GM12873 (cell line): ENCODE data around the gene SELENOO.

Source experiments
- TF ChIP-seq, protein P1 (sequence below): IDR thresholded peaks from 2 replicates; pipeline ENCODE4 v1.5.1; 2012; ENCODE audit warnings: low read depth, mild to moderate bottlenecking, moderate library complexity, low read length, control low read depth; ENCODE audit not compliant: insufficient read depth; ENCODE audit errors: missing control alignments

The SELENOO gene

GRCh38 chr22:50216055-50216683 is 15.4 kb downstream of the SELENOO start:
- TF ChIP-seq, protein P1, sequence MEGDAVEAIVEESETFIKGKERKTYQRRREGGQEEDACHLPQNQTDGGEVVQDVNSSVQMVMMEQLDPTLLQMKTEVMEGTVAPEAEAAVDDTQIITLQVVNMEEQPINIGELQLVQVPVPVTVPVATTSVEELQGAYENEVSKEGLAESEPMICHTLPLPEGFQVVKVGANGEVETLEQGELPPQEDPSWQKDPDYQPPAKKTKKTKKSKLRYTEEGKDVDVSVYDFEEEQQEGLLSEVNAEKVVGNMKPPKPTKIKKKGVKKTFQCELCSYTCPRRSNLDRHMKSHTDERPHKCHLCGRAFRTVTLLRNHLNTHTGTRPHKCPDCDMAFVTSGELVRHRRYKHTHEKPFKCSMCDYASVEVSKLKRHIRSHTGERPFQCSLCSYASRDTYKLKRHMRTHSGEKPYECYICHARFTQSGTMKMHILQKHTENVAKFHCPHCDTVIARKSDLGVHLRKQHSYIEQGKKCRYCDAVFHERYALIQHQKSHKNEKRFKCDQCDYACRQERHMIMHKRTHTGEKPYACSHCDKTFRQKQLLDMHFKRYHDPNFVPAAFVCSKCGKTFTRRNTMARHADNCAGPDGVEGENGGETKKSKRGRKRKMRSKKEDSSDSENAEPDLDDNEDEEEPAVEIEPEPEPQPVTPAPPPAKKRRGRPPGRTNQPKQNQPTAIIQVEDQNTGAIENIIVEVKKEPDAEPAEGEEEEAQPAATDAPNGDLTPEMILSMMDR: no peak

- TF ChIP-seq, protein P1: no peak
These were observed 16.1 kb downstream of the SELENOO start for GRCh38 chr22:50216684-50217520.

DNA sequence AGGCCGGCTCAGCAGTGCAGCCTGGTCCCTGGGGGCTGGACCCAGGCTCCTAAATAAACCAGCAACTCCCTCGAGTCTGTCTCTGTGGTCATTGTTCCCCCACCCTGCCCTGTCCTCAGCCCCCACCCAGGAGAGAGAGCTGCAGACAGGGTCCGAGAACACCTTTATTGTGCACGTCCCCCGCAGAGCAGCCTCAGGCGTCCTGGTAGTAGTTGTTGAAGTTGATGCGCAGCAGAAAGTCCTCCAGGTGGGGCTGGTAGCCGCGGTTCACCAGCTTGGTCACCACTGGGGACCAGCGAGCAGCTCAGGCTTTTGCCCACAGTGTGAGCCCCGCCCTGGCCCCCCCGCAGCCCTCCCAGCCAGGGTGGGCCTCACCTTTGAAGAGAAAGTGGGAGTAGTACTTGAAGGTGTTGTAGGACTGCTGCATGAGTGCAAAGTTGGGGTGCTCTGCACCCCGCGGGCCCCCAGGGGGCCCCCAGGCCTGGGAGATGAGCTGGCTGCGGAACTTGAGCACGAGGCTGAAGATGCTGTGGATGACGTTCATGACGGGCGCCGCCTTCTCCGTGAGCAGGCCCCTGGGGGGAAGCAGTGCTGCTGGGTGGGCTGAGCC is 16.8 kb downstream of the SELENOO start:
- TF ChIP-seq, protein P1: no peak

DNA sequence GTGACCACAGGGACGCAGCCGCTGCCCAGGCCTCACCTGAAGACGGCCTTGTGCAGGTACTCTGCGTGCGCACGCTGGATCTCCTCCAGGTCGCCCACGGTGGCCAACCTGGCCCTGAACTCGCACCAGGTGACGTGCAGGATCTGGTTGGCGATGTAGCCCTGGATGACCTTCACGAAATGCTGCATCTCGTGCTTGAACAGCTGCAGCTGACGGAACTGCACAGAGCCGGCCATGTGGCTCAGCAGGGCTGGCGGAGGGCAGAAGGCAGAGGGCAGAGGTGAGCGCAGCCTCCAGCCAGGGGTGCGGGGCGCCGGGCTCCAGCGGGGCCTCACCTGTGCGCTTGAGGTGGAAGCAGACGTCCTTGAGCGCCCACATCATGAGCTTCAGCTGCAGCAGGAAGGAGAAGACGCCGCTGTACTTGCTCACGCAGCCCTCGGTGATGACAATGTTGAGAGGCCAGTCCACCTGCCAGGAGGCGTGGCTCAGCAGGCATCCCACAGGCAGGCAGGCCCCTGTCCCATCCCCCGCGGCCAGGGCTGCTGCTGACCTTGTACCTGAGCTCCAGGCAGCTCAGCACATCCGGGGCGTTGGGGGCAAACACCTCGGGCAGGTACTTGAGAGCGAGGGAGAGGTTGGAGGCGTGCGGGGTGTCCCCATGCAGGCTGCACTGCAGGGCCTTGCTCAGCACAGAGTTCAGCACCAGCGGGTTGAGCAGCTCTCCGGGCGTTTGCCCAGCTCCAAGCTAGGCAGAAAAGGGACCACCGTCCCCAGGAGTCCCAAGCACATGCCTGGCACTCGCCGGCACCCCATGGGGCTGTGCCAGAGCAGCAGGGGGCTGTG is 17.6 kb downstream of the SELENOO start:
- TF ChIP-seq, protein P1: no peak

GRCh38 chr22:50218996-50219727 is 18.4 kb downstream of the SELENOO start:
- TF ChIP-seq, protein P1: no peak

GRCh38 chr22:50219800-50220602 is 19.2 kb downstream of the SELENOO start:
- TF ChIP-seq, protein P1: no peak
